Activated gamma-delta T cell treated with anti-CD3 and anti-CD28 coated beads, Interleukin-2, amount 50 U/mL, for 16 hours (primary cell): Measurements from ENCODE around the gene FBXL19.
A peak's percentile ranks its signal among the peaks of the same experiment; 100 is the strongest.

Experiments
- DNase-seq: peaks from one replicate; pipeline ENCODE4 v3.0.0-alpha.2; 2020; ENCODE audit warnings: low read depth

FBXL19 gene

DNA sequence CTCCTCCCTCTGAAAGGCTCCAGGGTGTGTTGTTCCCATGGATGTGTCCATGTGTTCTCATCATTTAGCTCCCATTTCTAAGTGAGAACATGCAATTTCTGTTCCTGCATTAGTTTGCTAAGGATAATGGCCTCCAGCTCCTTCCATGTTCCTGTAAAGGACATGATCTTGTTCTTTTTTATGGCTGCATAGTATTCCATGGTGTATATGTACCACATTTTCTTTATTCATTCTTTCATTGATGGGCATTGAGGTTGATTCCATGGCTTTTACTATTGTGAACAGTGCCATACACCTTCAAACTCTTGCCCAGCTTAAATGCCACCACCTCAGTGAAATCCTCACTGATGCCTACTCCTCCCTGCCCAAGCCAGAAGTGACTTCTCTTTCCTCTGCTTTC lies 21.0 kb downstream of the FBXL19 start:
- no peak for DNase-seq

GRCh38 chr16:30946671-30947540 lies 23.5 kb downstream of the FBXL19 start:
- DNase-seq: no peak

GRCh38 chr16:30947541-30947858 lies 24.1 kb downstream of the FBXL19 start:
- DNase-seq: no peak

GRCh38 chr16:30947859-30948666 lies 24.7 kb downstream of the FBXL19 start:
- no peak for DNase-seq

GRCh38 chr16:30948667-30949649 lies 25.6 kb downstream of the FBXL19 start, which contains the start of gene ORAI3:
Gene ORAI3, plus strand, starts transcription at chr16:30949068. Its CDS starts 222 bp downstream, at chr16:30949290.
- DNase-seq: no peak

- DNase-seq: no peak
Measured at GRCh38 chr16:30949650-30950515, 26.5 kb downstream of the FBXL19 start.

GRCh38 chr16:30950516-30951065 lies 27.2 kb downstream of the FBXL19 start:
- DNase-seq: no peak

GRCh38 chr16:30951193-30951592 lies 27.8 kb downstream of the FBXL19 start:
- no peak for DNase-seq

DNA sequence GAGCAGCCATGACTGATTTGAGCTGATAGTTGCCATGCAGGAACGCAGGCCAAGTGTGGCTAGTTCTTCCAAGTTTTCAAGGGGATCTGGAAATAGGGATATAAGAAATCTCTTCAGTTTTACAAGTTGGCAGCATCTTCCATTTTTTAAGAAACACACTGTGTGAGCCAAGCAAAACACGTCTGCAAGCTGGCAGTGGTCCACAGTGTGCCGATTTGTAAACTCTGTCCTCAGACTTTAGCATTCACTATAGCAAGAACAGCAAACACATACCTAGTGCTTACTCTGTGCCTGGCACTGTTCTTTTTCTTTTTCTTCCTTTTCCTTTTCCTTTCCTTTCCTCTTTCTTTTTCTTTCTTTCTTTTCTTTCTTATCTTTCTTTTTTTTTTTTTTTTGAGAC lies 28.4 kb downstream of the FBXL19 start:
- DNase-seq: no peak

DNA sequence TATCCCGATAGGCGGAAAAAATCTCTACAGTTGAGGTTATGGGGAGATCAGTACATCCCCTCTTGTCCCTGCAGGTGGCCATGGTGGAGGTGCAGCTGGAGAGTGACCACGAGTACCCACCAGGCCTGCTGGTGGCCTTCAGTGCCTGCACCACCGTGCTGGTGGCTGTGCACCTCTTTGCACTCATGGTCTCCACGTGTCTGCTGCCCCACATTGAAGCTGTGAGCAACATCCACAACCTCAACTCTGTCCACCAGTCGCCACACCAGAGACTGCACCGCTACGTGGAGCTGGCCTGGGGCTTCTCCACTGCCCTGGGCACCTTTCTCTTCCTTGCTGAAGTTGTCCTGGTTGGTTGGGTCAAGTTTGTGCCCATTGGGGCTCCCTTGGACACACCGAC lies 29.7 kb downstream of the FBXL19 start:
- DNase-seq: no peak

DNA sequence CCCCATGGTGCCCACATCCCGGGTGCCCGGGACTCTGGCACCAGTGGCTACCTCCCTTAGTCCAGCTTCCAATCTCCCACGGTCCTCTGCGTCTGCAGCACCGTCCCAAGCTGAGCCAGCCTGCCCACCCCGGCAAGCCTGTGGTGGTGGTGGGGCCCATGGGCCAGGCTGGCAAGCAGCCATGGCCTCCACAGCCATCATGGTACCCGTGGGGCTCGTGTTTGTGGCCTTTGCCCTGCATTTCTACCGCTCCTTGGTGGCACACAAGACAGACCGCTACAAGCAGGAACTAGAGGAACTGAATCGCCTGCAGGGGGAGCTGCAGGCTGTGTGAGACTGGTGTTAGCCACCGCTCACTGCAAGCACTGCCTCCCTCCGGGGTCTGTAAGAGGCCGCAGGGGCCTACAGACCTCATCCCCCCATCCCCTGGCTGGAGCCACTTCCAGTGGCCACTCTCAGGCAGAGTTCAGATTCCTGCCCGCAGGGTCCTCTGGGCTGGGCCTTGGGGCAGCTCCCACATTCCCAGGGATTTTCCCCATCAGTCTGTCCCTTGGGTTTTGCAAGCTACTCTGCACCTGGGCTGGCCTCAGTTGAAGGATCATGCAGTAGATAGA lies 30.2 kb downstream of the FBXL19 start:
- DNase-seq: peak; percentile 46

DNA sequence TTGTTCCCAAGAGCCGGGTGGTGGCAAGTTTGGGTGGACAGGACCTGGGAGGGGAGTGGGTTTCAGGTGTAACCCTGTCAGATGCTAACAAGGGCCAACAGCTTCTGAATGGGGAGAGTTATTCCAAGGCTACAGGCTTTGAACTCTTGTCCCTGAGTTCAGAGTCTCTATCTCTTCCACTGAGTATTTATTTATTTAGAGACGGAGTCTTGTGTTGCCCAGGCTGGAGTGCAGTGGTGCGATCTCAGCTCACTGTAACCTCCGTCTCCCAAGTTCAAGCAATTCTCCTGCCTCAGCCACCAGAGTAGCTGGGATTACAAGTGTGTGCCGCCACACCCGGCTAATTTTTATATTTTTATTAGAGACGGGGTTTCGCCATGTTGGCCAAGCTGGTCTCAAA lies 31.6 kb downstream of the FBXL19 start:
- no peak for DNase-seq

DNA sequence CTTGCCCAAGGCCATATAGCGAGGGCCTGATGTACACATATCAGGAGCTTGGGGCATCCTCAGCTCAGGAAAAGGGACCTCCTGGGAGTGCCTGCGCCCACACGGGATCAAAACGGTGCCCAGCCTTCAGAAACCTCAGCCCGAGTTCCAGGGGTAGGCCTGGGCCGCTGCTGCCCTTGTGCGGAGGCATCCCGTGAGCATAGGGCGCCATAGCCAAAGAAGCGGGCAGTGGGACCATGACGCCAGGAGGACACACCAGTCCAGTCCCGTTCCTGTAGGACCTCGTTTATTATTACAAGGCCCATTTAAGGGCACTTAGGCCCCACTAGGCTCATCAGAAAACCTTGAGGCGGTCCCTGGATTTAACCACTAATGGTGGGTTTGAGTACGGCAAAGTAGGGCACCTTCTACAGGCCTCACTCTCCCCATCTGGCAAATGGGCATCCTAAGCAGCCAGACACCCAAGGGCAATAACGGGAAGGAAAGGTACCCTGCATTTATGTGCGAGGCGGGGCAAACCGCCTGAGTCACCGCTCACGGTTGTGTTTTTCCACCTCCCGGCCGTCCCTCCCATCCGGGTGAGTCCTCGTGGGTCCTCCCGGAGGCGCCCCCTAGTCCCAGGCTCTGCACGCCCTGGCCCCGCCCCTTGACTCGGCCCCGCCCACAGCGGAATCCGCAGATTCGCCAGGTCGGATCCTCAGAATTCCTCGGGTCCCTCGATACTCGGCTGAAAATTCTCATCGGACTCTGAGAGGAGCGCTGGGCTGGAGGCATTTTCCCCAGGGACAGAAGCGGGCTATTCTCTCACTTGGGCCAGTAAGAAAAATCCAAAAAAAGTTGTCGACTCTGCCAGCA lies 33.5 kb downstream of the FBXL19 start:
- peak; percentile 84 for DNase-seq

GRCh38 chr16:30957456-30958174 lies 34.2 kb downstream of the FBXL19 start, which contains the start of gene SETD1A:
Gene SETD1A, plus strand, starts transcription at chr16:30957754. Its CDS starts 978 bp downstream, at chr16:30958732.
- peak; percentile 96 for DNase-seq

- DNase-seq: no peak
Measured at GRCh38 chr16:30958175-30959079, 35.1 kb downstream of the FBXL19 start.

DNA sequence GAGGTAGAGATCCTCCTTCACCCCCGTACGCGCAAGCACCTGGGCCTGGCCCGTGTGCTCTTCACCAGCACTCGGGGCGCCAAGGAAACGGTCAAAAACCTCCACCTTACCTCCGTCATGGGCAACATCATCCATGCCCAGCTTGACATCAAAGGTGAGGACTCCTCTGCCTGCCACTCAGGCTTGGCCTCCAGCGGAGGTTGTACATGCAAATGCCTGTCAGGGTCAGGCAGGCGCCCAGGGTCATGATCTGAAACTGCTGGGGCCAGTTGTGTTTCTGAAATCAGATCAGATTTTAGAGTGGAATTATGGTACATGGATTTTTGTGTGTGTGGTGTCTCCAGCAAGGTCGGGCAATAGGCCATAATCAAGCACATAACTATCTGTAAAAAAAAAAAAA lies 38.0 kb downstream of the FBXL19 start:
- no peak for DNase-seq

- DNase-seq: no peak
Measured at GRCh38 chr16:30963925-30964511, 40.6 kb downstream of the FBXL19 start.
